HepG2 (cell line): ENCODE measurements around the gene TGM1. TPM values are rescaled to one million over a fixed set of nuclear protein-coding genes. Genes with fewer than 3 reads are reported as not detected.

Experiments used
- ATAC-seq: fragments of 200-7000 bp; cut with Tn5 transposase; 3 replicates; pipeline ENCODE4 v1.9.1; 2020; ENCODE audit warnings: mild to moderate bottlenecking, moderate library complexity
- BruUV-seq: library from RNA; stranded (reverse); fragments of 400-500 nt; replicated peaks from 2 replicates; lab custom pipeline; 2021; lab: Mats Ljungman, UMichigan
- CTCF ChIA-PET: fragments of 300-600 bp; formaldehyde crosslinking; extraction: SDS; loops from one replicate; lab custom pipeline; 2021; ENCODE audit warnings: low total read pairs, inconsistent platforms, low intra/inter-chr PET ratio; lab: Yijun Ruan, JAX
- POLR2A ChIA-PET: fragments of 350-600 bp; sonication (Branson Sonifier 250); formaldehyde crosslinking; loops from one replicate; lab custom pipeline; 2020; ENCODE audit warnings: antibody characterized with exemption, inconsistent platforms; lab: Yijun Ruan, JAX
- DNase-seq: peaks from one replicate; pipeline ENCODE4 v3.0.0-alpha.2; 2015; ENCODE audit warnings: low spot score
- FAIRE-seq: peaks from 3 replicates; lab custom pipeline; 2011; peaks lifted over from hg19 to GRCh38; lab: Jason Lieb, UNC
- H2AFZ ChIP-seq: one replicate; pipeline ENCODE4 v1.6.1; 2011; ENCODE audit warnings: low read length, inconsistent platforms
- H3K27ac ChIP-seq: fragments of 300-600 bp; 3 replicates; pipeline ENCODE4 v1.8.0; 2011; ENCODE audit warnings: mixed run types, mild to moderate bottlenecking, mixed read lengths, low read length, inconsistent platforms; ENCODE audit not compliant: insufficient read depth; ENCODE audit errors: extremely low read length
- H3K27me3 ChIP-seq, 2 experiments: fragments of 200-600 bp in 1 of 2; 2 replicates in 1 of 2; 3 replicates in 1 of 2; pipeline versions ENCODE4 v1.6.0 to v1.8.0; 2011; ENCODE audit warnings: low read length in 2 of 2, mild to moderate bottlenecking in 2 of 2, moderate library complexity in 2 of 2, inconsistent platforms in 1 of 2; ENCODE audit not compliant: insufficient read depth in 2 of 2, control insufficient read depth in 1 of 2
- H3K36me3 ChIP-seq, 2 experiments: fragments of 200-600 bp in 1 of 2; replicated peaks in 1 of 2; 2 replicates in 1 of 2; 3 replicates in 1 of 2; pipeline versions ENCODE4 v1.5.1 to v1.8.0; 2011; ENCODE audit warnings: low read length in 2 of 2, inconsistent platforms in 1 of 2; ENCODE audit not compliant: insufficient read depth in 2 of 2, control insufficient read depth in 1 of 2
- H3K4me1 ChIP-seq: 2 replicates; pipeline ENCODE4 v1.5.1; 2012; ENCODE audit warnings: low read length, inconsistent platforms; ENCODE audit not compliant: insufficient read depth
- H3K4me2 ChIP-seq: 2 replicates; pipeline ENCODE4 v1.6.0; 2011; ENCODE audit warnings: low read depth, low read length, inconsistent platforms
- H3K4me3 ChIP-seq, 3 experiments: fragments of 200-600 bp in 1 of 3; sonication (generic), shearing (Covaris generic) in 1 of 3; replicated peaks in 1 of 3; 2 replicates each; pipeline ENCODE4 v1.5.1; 2011 to 2016; ENCODE audit warnings: low read length in 3 of 3, inconsistent platforms in 2 of 3, low read depth in 2 of 3, mild to moderate bottlenecking in 2 of 3, control low read depth in 1 of 3, mixed read lengths in 1 of 3; ENCODE audit not compliant: insufficient read depth in 1 of 3
- H3K79me2 ChIP-seq: one replicate; pipeline ENCODE4 v1.6.1; 2011; ENCODE audit warnings: low read length, inconsistent platforms; ENCODE audit not compliant: insufficient read depth
- H3K9ac ChIP-seq: 2 replicates; pipeline ENCODE4 v1.6.0; 2011; ENCODE audit warnings: mild to moderate bottlenecking, low read depth, low read length, inconsistent platforms; ENCODE audit not compliant: insufficient read depth
- H3K9me3 ChIP-seq: 2 replicates; pipeline ENCODE4 v1.5.1; 2012; ENCODE audit warnings: mild to moderate bottlenecking, low read length
- H4K20me1 ChIP-seq: 2 replicates; pipeline ENCODE4 v1.6.0; 2011; ENCODE audit warnings: inconsistent platforms, mild to moderate bottlenecking, low read length, moderate library complexity; ENCODE audit not compliant: insufficient read depth
- AGO2 ChIP-seq: fragments of 200-400 bp; formaldehyde crosslinking; optimal IDR thresholded peaks from 2 replicates; pipeline ENCODE3; 2017; ENCODE audit warnings: mild to moderate bottlenecking, low read depth, low read length, moderate library complexity
- GTF2F1 ChIP-seq: fragments of 150-350 bp; IDR thresholded peaks from 2 replicates; pipeline ENCODE4 v1.6.1; 2014; ENCODE audit warnings: low read length
- HNRNPLL ChIP-seq: fragments of 200-400 bp; formaldehyde crosslinking; IDR thresholded peaks from 2 replicates; pipeline ENCODE4 v1.6.1; 2017; ENCODE audit warnings: mild to moderate bottlenecking, low read depth, low read length; ENCODE audit not compliant: poor library complexity, severe bottlenecking
- NFE2 ChIP-seq: sonication (generic); formaldehyde crosslinking; IDR thresholded peaks from 2 replicates; pipeline ENCODE4 v1.4.0; 2020; ENCODE audit warnings: missing genetic modification reagents
- POLR2G ChIP-seq: fragments of 200-400 bp; formaldehyde crosslinking; IDR thresholded peaks from 2 replicates; pipeline ENCODE4 v1.6.1; 2018; ENCODE audit warnings: mild to moderate bottlenecking, low read depth, low read length, moderate library complexity
- RBFOX2 ChIP-seq: fragments of 200-400 bp; formaldehyde crosslinking; IDR thresholded peaks from 2 replicates; pipeline ENCODE4 v1.6.1; 2017; ENCODE audit warnings: low read depth, mild to moderate bottlenecking, low read length
- RBM22 ChIP-seq: fragments of 200-400 bp; formaldehyde crosslinking; optimal IDR thresholded peaks from 2 replicates; pipeline ENCODE3; 2017; ENCODE audit warnings: mild to moderate bottlenecking, low read length, moderate library complexity
- SMAD1 ChIP-seq: sonication (generic); formaldehyde crosslinking; IDR thresholded peaks from 2 replicates; pipeline ENCODE4 v1.4.0; 2020; ENCODE audit warnings: missing genetic modification reagents, low read depth, mild to moderate bottlenecking, borderline replicate concordance
- YEATS4 ChIP-seq: sonication (generic); formaldehyde crosslinking; IDR thresholded peaks from 2 replicates; pipeline ENCODE4 v1.4.0; 2020; ENCODE audit warnings: missing genetic modification reagents, borderline replicate concordance
- ZNF225 ChIP-seq: sonication (generic); formaldehyde crosslinking; IDR thresholded peaks from 2 replicates; pipeline ENCODE4 v1.4.0; 2020; ENCODE audit warnings: mild to moderate bottlenecking, missing genetic modification reagents
- ZNF343 ChIP-seq: sonication (generic); formaldehyde crosslinking; IDR thresholded peaks from 2 replicates; pipeline ENCODE4 v1.4.0; 2020; ENCODE audit warnings: mild to moderate bottlenecking, missing genetic modification reagents
- WGBS: methylation state at CpG from one replicate; pipeline ENCODE4 v1.1.6; 2017; ENCODE audit warnings: low lambda C conversion rate; 5-methylcytosine and 5-hydroxymethylcytosine counted together
- in situ Hi-C: cut with HindIII; loops from 2 replicates; pipeline ENCODE4 v1.10.0; 2017; ENCODE audit warnings: low pct_unique_long_range_greater_than_20kb; ENCODE audit not compliant: extremely low pct_ligation_motif_present
- intact Hi-C: fragments of 100-400 bp; cut with micrococcal nuclease; formaldehyde crosslinking; loops from one replicate; pipeline ENCODE4 v1.10.0; 2022; ENCODE audit not compliant: unreplicated experiment
- polyA plus RNA-seq, 8 experiments: library from polyadenylated mRNA; depleted of rRNA in 3 of 8; stranded (reverse) in 7 of 8; unstranded in 1 of 8; fragments of >200 nt; fragmentation: Illumina TruSeq in 4 of 8; extraction: Trizol in 4 of 8; gene quantifications; 2 replicates each; pipeline versions ENCODE4 v1.2.1 to v1.2.3, GENCODE V29; 2011 to 2016; ENCODE audit warnings: low read depth in 4 of 8, missing spikeins in 1 of 8, mixed read lengths in 1 of 8; ENCODE audit not compliant: insufficient read depth in 1 of 8
- total RNA-seq, 5 experiments: library from RNA; depleted of rRNA; stranded (reverse); fragments of >200 nt; fragmentation: Illumina TruSeq; extraction: Trizol; gene quantifications; 2 replicates each; pipeline ENCODE4 v1.2.3, GENCODE V29; 2016; ENCODE audit warnings: low read depth in 1 of 5

The TGM1 gene
- total and polyA plus RNA-seq, 2 of the 13 experiments (the other 11 are each of a cell fraction or from before 2014, with no cell fraction given) = 3.2 to 10.6 TPM

- ATAC-seq = no peak
- Histone ChIP-seq H3K9me3 (no peaks in the 10 kb centered on the region), H3K36me3 (peaks cover 19 to 38% of the 10 kb centered on the region in 2 experiments; a peak in 4 of 5 replicates), H3K27me3 (no peaks in the 10 kb centered on the region), H3K4me3 (no peak overlapping the region), H3K4me2 (no peak overlapping the region), H4K20me1 (no peaks in the 10 kb centered on the region), H3K27ac (no peak overlapping the region), H3K9ac (no peak overlapping the region), H3K79me2 (no peaks in the 10 kb centered on the region), H3K4me1 (peaks cover 13% of the 10 kb centered on the region), H2AFZ (no peak overlapping the region)
- BruUV-seq = no TSS peak
- POLR2A ChIA-PET = interaction anchor here (1.0 to 16.5 kb wide), 4 partner anchors 12 to 43 kb away, joined by 5 to 435 read pairs (median 15); partner anchors contain the start of genes CIDEB, DHRS1, NOP9 and TINF2
- CTCF ChIA-PET = no interaction called here
- no peak for DNase-seq
- in situ Hi-C loops = no loop called here
- intact Hi-C loops = no loop called here
- TF ChIP-seq RBFOX2 (0 out of 2 replicates have a peak, but pooled peaks have one; percentile 4), SMAD1 (CRISPR knock-in tag) (peak; percentile 48; the same call in 1 of the 2 replicates), ZNF225 (CRISPR knock-in tag) (peak; percentile 40; the same call in 1 of the 2 replicates), ZNF343 (CRISPR knock-in tag) (0 out of 2 replicates have a peak, but pooled peaks have one; percentile 6), NFE2 (CRISPR knock-in tag) (no peak), RBM22 (peak; percentile 37), AGO2 (peak; percentile 39), YEATS4 (CRISPR knock-in tag) (no peak), GTF2F1 (no peak), HNRNPLL (no peak), POLR2G (peak; percentile 16; the same call in 1 of the 2 replicates)
- FAIRE-seq = no peak
- WGBS = 88% methylated on average over 6 of the region's 6 CpGs
These were observed 1.3 kb upstream of the TGM1 start for GRCh38 chr14:24264298-24264697.
